Endothelial cell of umbilical vein (primary cell): Measurements from ENCODE around the gene APOC4. TPM values are rescaled to one million over a fixed set of nuclear protein-coding genes. Genes with fewer than 3 reads are reported as not detected.
A peak's percentile ranks its signal among the peaks of the same experiment; 100 is the strongest.

Source experiments
- BruUV-seq: library from RNA; stranded (reverse); fragments of 400-500 nt; replicated peaks from 2 replicates; lab custom pipeline; 2021; lab: Mats Ljungman, UMichigan
- CTCF ChIA-PET: fragments of 300-600, 350-600 bp; sonication (Branson Sonifier 250); formaldehyde crosslinking; loops from one replicate; lab custom pipeline; 2021; ENCODE audit warnings: antibody characterized with exemption, inconsistent platforms; lab: Charles Lee
- POLR2A ChIA-PET: fragments of 300-600, 350-600 bp; sonication (Branson Sonifier 250); formaldehyde crosslinking; loops from one replicate; lab custom pipeline; 2021; ENCODE audit warnings: antibody characterized with exemption, inconsistent platforms; lab: Charles Lee
- DNase-seq: peaks from one replicate; pipeline ENCODE4 v3.0.0-alpha.2; 2011; ENCODE audit warnings: low read depth, low spot score
- FAIRE-seq: peaks from 2 replicates; lab custom pipeline; 2011; peaks lifted over from hg19 to GRCh38; lab: Jason Lieb, UNC
- H2AFZ ChIP-seq: 2 replicates; pipeline ENCODE4 v1.6.0; 2012; ENCODE audit warnings: low read depth, low read length, control low read depth, inconsistent platforms
- H3K27ac ChIP-seq: 2 replicates; pipeline ENCODE4 v1.5.1; 2011; ENCODE audit warnings: low read depth, mild to moderate bottlenecking, control low read depth, low read length, moderate library complexity; ENCODE audit not compliant: insufficient read depth
- H3K27me3 ChIP-seq, 2 experiments: 2 replicates each; pipeline versions ENCODE4 v1.6.0 to v1.6.1; 2011; ENCODE audit warnings: low read length in 2 of 2, mixed read lengths in 1 of 2; ENCODE audit not compliant: control insufficient read depth in 2 of 2, insufficient read depth in 2 of 2
- H3K36me3 ChIP-seq, 2 experiments: 2 replicates in 1 of 2; 3 replicates in 1 of 2; pipeline ENCODE4 v1.5.1; 2011; ENCODE audit warnings: low read length in 2 of 2, mild to moderate bottlenecking in 1 of 2, moderate library complexity in 1 of 2; ENCODE audit not compliant: control insufficient read depth in 2 of 2, insufficient read depth in 2 of 2; ENCODE audit errors: extremely low read depth in 1 of 2
- H3K4me1 ChIP-seq: 3 replicates; pipeline ENCODE4 v1.5.1; 2011; ENCODE audit warnings: mild to moderate bottlenecking, low read length; ENCODE audit not compliant: control insufficient read depth, insufficient read depth; ENCODE audit errors: extremely low read depth
- H3K4me2 ChIP-seq: 2 replicates; pipeline ENCODE4 v1.6.1; 2011; ENCODE audit warnings: low read length, control low read depth, mixed read lengths; ENCODE audit not compliant: insufficient read depth
- H3K4me3 ChIP-seq, 3 experiments: fragments of 200-600 bp in 1 of 3; sonication (generic), shearing (Covaris generic) in 1 of 3; replicated peaks in 1 of 3; 2 replicates each; pipeline ENCODE4 v1.5.1; 2011 to 2016; ENCODE audit warnings: control low read depth in 3 of 3, low read length in 3 of 3, mild to moderate bottlenecking in 2 of 3, inconsistent platforms in 1 of 3, low read depth in 1 of 3, moderate library complexity in 1 of 3; ENCODE audit not compliant: insufficient read depth in 1 of 3
- H3K79me2 ChIP-seq: 2 replicates; pipeline ENCODE4 v1.6.0; 2012; ENCODE audit warnings: low read length, inconsistent platforms; ENCODE audit not compliant: control insufficient read depth, insufficient read depth
- H3K9ac ChIP-seq: replicated peaks from 2 replicates; pipeline ENCODE3; 2011; ENCODE audit warnings: low read length, control low read depth; ENCODE audit not compliant: insufficient read depth; ENCODE audit errors: extremely low read depth
- H3K9me1 ChIP-seq: replicated peaks from 3 replicates; pipeline ENCODE4 v1.6.0; 2011; ENCODE audit warnings: mild to moderate bottlenecking, low read length; ENCODE audit not compliant: control insufficient read depth, insufficient read depth; ENCODE audit errors: extremely low read depth
- H3K9me3 ChIP-seq: replicated peaks from 2 replicates; pipeline ENCODE4 v1.5.1; 2012; ENCODE audit warnings: low read length, inconsistent platforms; ENCODE audit not compliant: control insufficient read depth, insufficient read depth
- H4K20me1 ChIP-seq: replicated peaks from 2 replicates; pipeline ENCODE3; 2011; ENCODE audit warnings: mild to moderate bottlenecking, low read length; ENCODE audit not compliant: control insufficient read depth, insufficient read depth; ENCODE audit errors: extremely low read depth
- GATA2 ChIP-seq: IDR thresholded peaks from 2 replicates; pipeline ENCODE4 v1.7.0; 2011; ENCODE audit warnings: low read depth, mild to moderate bottlenecking, moderate library complexity, mixed read lengths, low read length; ENCODE audit not compliant: insufficient read length, insufficient read depth
- MYC ChIP-seq: IDR thresholded peaks from one replicate; pipeline ENCODE4 v1.6.1; 2011; ENCODE audit warnings: mild to moderate bottlenecking, low read depth, low read length
- dilution Hi-C: fragments of 300-500 bp; cut with MboI; formaldehyde crosslinking; loops from one replicate; pipeline ENCODE4 v1.15.0; 2019; ENCODE audit warnings: low sequenced_read_pairs; ENCODE audit not compliant: extremely low pct_ligation_motif_present
- intact Hi-C: fragments of 100-400 bp; cut with micrococcal nuclease; formaldehyde crosslinking; loops from one replicate; pipeline ENCODE4 v1.10.0; 2022
- polyA plus RNA-seq, 4 experiments: library from polyadenylated mRNA; depleted of rRNA in 3 of 4; stranded (reverse) in 3 of 4; unstranded in 1 of 4; fragments of >200 nt; gene quantifications; 2 replicates each; pipeline versions ENCODE4 v1.2.1 to v1.2.3, GENCODE V29; 2011 to 2012; ENCODE audit warnings: missing spikeins in 1 of 4
- total RNA-seq: library from RNA; stranded (reverse); gene quantifications from 2 replicates; pipeline ENCODE4 v1.2.3, GENCODE V29; 2021
- TF ChIP-seq, protein P1 (sequence below), 2 donors: IDR thresholded peaks; 1 replicate in 1 of 2; 2 replicates in 1 of 2; pipeline ENCODE4 v1.5.1; 2011; ENCODE audit warnings: low read length in 2 of 2, mild to moderate bottlenecking in 2 of 2, moderate library complexity in 2 of 2, control low read depth in 1 of 2, inconsistent platforms in 1 of 2, low read depth in 1 of 2; ENCODE audit not compliant: insufficient read depth in 1 of 2; ENCODE audit errors: extremely low read depth in 1 of 2

Gene APOC4
- total and polyA plus RNA-seq, 2 donors (not counting 3 experiments of a cell fraction or from before 2014, with no cell fraction given), result not detected

- H3K27me3 ChIP-seq, result no peaks in the 10 kb centered on the region
- no peaks in the 10 kb centered on the region for H3K79me2 ChIP-seq
- peaks cover 6 to 60% of the 10 kb centered on the region in 2 experiments for H3K36me3 ChIP-seq
- H3K9me1 ChIP-seq, result no peaks in the 10 kb centered on the region
- no peak overlapping the region for H3K4me2 ChIP-seq
- no TSS peak for BruUV-seq
- peak; percentile 66 for FAIRE-seq
- ChIA-PET POLR2A (interaction anchor here (0.6 to 0.9 kb wide), 2 partner anchors 13 to 59 kb away, joined by 3 to 4 read pairs; partner anchors contain the start of gene RELB), CTCF (interaction anchor here (0.6 to 3.4 kb wide), 10 partner anchors 9 to 349 kb away, joined by 3 to 31 read pairs (median 4); partner anchors contain the start of gene CLASRP)
- no peaks in the 10 kb centered on the region for H4K20me1 ChIP-seq
- peak; percentile 59 for DNase-seq
- no peak overlapping the region for H3K27ac ChIP-seq
- no peak for TF ChIP-seq GATA2
- TF ChIP-seq, protein P1, sequence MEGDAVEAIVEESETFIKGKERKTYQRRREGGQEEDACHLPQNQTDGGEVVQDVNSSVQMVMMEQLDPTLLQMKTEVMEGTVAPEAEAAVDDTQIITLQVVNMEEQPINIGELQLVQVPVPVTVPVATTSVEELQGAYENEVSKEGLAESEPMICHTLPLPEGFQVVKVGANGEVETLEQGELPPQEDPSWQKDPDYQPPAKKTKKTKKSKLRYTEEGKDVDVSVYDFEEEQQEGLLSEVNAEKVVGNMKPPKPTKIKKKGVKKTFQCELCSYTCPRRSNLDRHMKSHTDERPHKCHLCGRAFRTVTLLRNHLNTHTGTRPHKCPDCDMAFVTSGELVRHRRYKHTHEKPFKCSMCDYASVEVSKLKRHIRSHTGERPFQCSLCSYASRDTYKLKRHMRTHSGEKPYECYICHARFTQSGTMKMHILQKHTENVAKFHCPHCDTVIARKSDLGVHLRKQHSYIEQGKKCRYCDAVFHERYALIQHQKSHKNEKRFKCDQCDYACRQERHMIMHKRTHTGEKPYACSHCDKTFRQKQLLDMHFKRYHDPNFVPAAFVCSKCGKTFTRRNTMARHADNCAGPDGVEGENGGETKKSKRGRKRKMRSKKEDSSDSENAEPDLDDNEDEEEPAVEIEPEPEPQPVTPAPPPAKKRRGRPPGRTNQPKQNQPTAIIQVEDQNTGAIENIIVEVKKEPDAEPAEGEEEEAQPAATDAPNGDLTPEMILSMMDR (IDR thresholded peaks at IDR 0.05; ENCODE audit: extremely low read depth in 1 of 2, insufficient read depth in 1 of 2, low read depth in 1 of 2, low read length in 2 of 2), result peak; percentile 55 to 86
- intact Hi-C loops (loop anchor here (1.0 kb wide), 1 partner anchor 70 kb away; no protein-coding TSS in a partner anchor), dilution Hi-C loops (no loop called here)
- no peak overlapping the region for H2AFZ ChIP-seq
- no peaks in the 10 kb centered on the region for H3K9me3 ChIP-seq
- H3K9ac ChIP-seq, result no peak overlapping the region
- H3K4me1 ChIP-seq, result no peaks in the 10 kb centered on the region
- no peak overlapping the region for H3K4me3 ChIP-seq
Observed at GRCh38 chr19:44988896-44989556, 47.0 kb downstream of the APOC4 start.

- H3K4me2 ChIP-seq, result no peak overlapping the region
- intact Hi-C loops (no loop called here), dilution Hi-C loops (no loop called here)
- H3K4me1 ChIP-seq, result no peaks in the 10 kb centered on the region
- no peak overlapping the region for H3K4me3 ChIP-seq
- H4K20me1 ChIP-seq, result no peaks in the 10 kb centered on the region
- no peaks in the 10 kb centered on the region for H3K9me1 ChIP-seq
- H3K27me3 ChIP-seq, result no peaks in the 10 kb centered on the region
- no peaks in the 10 kb centered on the region for H3K79me2 ChIP-seq
- DNase-seq, result no peak
- BruUV-seq, result no TSS peak
- no peaks in the 10 kb centered on the region for H3K9me3 ChIP-seq
- no peak overlapping the region for H2AFZ ChIP-seq
- no peak for TF ChIP-seq MYC
- TF ChIP-seq, protein P1 (IDR thresholded peaks at IDR 0.05; ENCODE audit: extremely low read depth in 1 of 2, insufficient read depth in 1 of 2, low read depth in 1 of 2, low read length in 2 of 2), result no peak
- no peak overlapping the region for H3K27ac ChIP-seq
- ChIA-PET CTCF (interaction anchor here (2.2 to 3.4 kb wide), 2 partner anchors 49 to 69 kb away, joined by 9 to 31 read pairs; partner anchors contain the start of gene CLASRP), POLR2A (no interaction called here)
- H3K36me3 ChIP-seq, result peaks cover under 1 to 50% of the 10 kb centered on the region in 2 experiments
- no peak overlapping the region for H3K9ac ChIP-seq
- FAIRE-seq, result no peak
Observed at GRCh38 chr19:44990459-44990858, 48.4 kb downstream of the APOC4 start.
